A549 (cell line): ENCODE data around the gene PPM1M. TPM values are rescaled to one million over a fixed set of nuclear protein-coding genes. Genes with fewer than 3 reads are reported as not detected.

Source experiments
- ATAC-seq, 2 experiments: fragments of 200-7000 bp in 1 of 2; fragments of >200 bp in 1 of 2; cut with Nextera tagmentation in 1 of 2; cut with Tn5 transposase in 1 of 2; 3 replicates each; pipeline versions ENCODE4 v1.8.0 to v1.9.1; 2018 to 2020; ENCODE audit warnings: mild to moderate bottlenecking in 1 of 2, moderate library complexity in 1 of 2
- CTCF ChIA-PET: fragments of 300-600 bp; sonication (Branson Sonifier 250); formaldehyde crosslinking; extraction: SDS; loops from one replicate; lab custom pipeline; 2021; ENCODE audit warnings: antibody characterized with exemption, inconsistent platforms; lab: Yijun Ruan, JAX
- POLR2A ChIA-PET: fragments of 350-600 bp; formaldehyde crosslinking; extraction: SDS; loops from one replicate; lab custom pipeline; 2021; ENCODE audit warnings: antibody characterized with exemption, inconsistent platforms; lab: Yijun Ruan, JAX
- DNase-seq, 2 experiments: peaks; one replicate each; pipeline versions ENCODE4 v3.0.0 to v3.0.0-alpha.2; 2011 to 2016; ENCODE audit warnings: low read depth in 1 of 2, low spot score in 1 of 2
- FAIRE-seq: peaks from 2 replicates; lab custom pipeline; 2011; peaks lifted over from hg19 to GRCh38; lab: Jason Lieb, UNC
- H3K27ac ChIP-seq, 2 experiments: fragments of >200 bp; sonication (Bioruptor Twin); formaldehyde crosslinking; 3 replicates each; pipeline ENCODE4 v1.5.1; 2016 to 2017
- H3K4me1 ChIP-seq: fragments of >200 bp; sonication (Bioruptor Twin); formaldehyde crosslinking; 3 replicates; pipeline ENCODE4 v1.6.1; 2016
- H3K4me2 ChIP-seq: fragments of >200 bp; sonication (Bioruptor Twin); formaldehyde crosslinking; 3 replicates; pipeline ENCODE4 v1.6.1; 2016
- H3K4me3 ChIP-seq: fragments of >200 bp; sonication (Bioruptor Twin); formaldehyde crosslinking; 3 replicates; pipeline ENCODE4 v1.5.1; 2016
- H3K9me3 ChIP-seq: fragments of >200 bp; sonication (Bioruptor Twin); formaldehyde crosslinking; 3 replicates; pipeline ENCODE4 v1.6.1; 2016
- BHLHE40 ChIP-seq: IDR thresholded peaks from 2 replicates; pipeline ENCODE4 v1.6.1; 2012; ENCODE audit warnings: low read depth, low read length, inconsistent platforms
- CBX2 ChIP-seq: fragments of 200-600 bp; sonication (generic); IDR thresholded peaks from 2 replicates; pipeline ENCODE4 v1.6.1; 2016; ENCODE audit warnings: low read depth, mild to moderate bottlenecking, borderline replicate concordance
- CEBPB ChIP-seq, 2 experiments: fragments of >200 bp in 1 of 2; sonication (Bioruptor Twin) in 1 of 2; formaldehyde crosslinking in 1 of 2; IDR thresholded peaks; 2 replicates each; pipeline ENCODE4 v1.6.1; 2012 to 2016
- CHD2 ChIP-seq: fragments of 150-350 bp; IDR thresholded peaks from 2 replicates; pipeline ENCODE4 v1.6.1; 2014; ENCODE audit warnings: low read length; ENCODE audit not compliant: partially characterized antibody
- EHF ChIP-seq: fragments of 250-450 bp; sonication (Bioruptor Pico); IDR thresholded peaks from 2 replicates; pipeline ENCODE4 v1.5.0; 2020; ENCODE audit warnings: mild to moderate bottlenecking
- ELK1 ChIP-seq: fragments of 150-350 bp; IDR thresholded peaks from 2 replicates; pipeline ENCODE4 v1.6.1; 2014; ENCODE audit warnings: low read depth, mild to moderate bottlenecking, low read length
- FOSL2 ChIP-seq, 2 experiments: fragments of 450-650 bp in 1 of 2; fragments of >200 bp in 1 of 2; sonication (Bioruptor Twin) in 1 of 2; formaldehyde crosslinking; IDR thresholded peaks; 2 replicates each; pipeline versions ENCODE4 v1.5.0 to v1.6.1; 2016 to 2020; ENCODE audit warnings: mild to moderate bottlenecking in 1 of 2, moderate library complexity in 1 of 2
- HOXB13 ChIP-seq: fragments of 250-450 bp; sonication (Bioruptor Pico); IDR thresholded peaks from 2 replicates; pipeline ENCODE4 v1.5.0; 2020; ENCODE audit warnings: low read depth, mild to moderate bottlenecking, moderate library complexity
- HOXB5 ChIP-seq: fragments of 250-450 bp; sonication (Bioruptor Pico); IDR thresholded peaks from 2 replicates; pipeline ENCODE4 v1.5.0; 2020; ENCODE audit warnings: mild to moderate bottlenecking, moderate library complexity
- JUNB ChIP-seq: fragments of >200 bp; sonication (Bioruptor Twin); formaldehyde crosslinking; IDR thresholded peaks from 2 replicates; pipeline ENCODE4 v1.6.1; 2016
- MAZ ChIP-seq: fragments of 150-350 bp; IDR thresholded peaks from 2 replicates; pipeline ENCODE4 v1.6.1; 2014; ENCODE audit warnings: antibody characterized with exemption, low read depth, low read length, borderline replicate concordance
- NR3C1 ChIP-seq: fragments of >200 bp; sonication (Bioruptor Twin); formaldehyde crosslinking; IDR thresholded peaks from 3 replicates; pipeline ENCODE4 v1.6.1; 2017
- REST ChIP-seq: fragments of 200-600 bp; sonication (generic); IDR thresholded peaks from 2 replicates; pipeline ENCODE4 v1.6.1; 2016; ENCODE audit warnings: antibody characterized with exemption, mild to moderate bottlenecking, moderate library complexity
- ZFP36 ChIP-seq: fragments of 450-650 bp; IDR thresholded peaks from 2 replicates; pipeline ENCODE4 v1.6.1; 2014; ENCODE audit warnings: borderline replicate concordance; ENCODE audit not compliant: partially characterized antibody
- ZNF302 ChIP-seq: fragments of 250-450 bp; sonication (Bioruptor Pico); IDR thresholded peaks from 2 replicates; pipeline ENCODE4 v1.9.0; 2021; ENCODE audit warnings: inconsistent platforms, mild to moderate bottlenecking, moderate library complexity
- ZSCAN20 ChIP-seq: fragments of 250-450 bp; sonication (Bioruptor Pico); IDR thresholded peaks from 2 replicates; pipeline ENCODE4 v1.8.0; 2022; ENCODE audit warnings: mild to moderate bottlenecking, moderate library complexity
- WGBS: methylation state at CpG from one replicate; pipeline ENCODE4 v1.1.6; 2017; ENCODE audit errors: missing lambda C conversion rate; 5-methylcytosine and 5-hydroxymethylcytosine counted together
- polyA plus RNA-seq, 4 experiments: library from polyadenylated mRNA; depleted of rRNA in 3 of 4; stranded (reverse); fragments of >200 nt; fragmentation: RNase III in 1 of 4; extraction: RNeasy Plus Mini Kit Qiagen cat#74134 plus additional on column Dnase treatment in 1 of 4; gene quantifications; 2 replicates in 3 of 4; 3 replicates in 1 of 4; pipeline ENCODE4 v1.2.3, GENCODE V29; 2011 to 2017
- TF ChIP-seq, protein P1 (sequence below): fragments of >200 bp; sonication (Bioruptor Twin); formaldehyde crosslinking; IDR thresholded peaks from 3 replicates; pipeline ENCODE4 v1.5.1; 2016

Gene PPM1M
- polyA plus RNA-seq, 2 of the 4 experiments (the other 2 are of a cell fraction), result 5.9 to 6.3 TPM

DNA sequence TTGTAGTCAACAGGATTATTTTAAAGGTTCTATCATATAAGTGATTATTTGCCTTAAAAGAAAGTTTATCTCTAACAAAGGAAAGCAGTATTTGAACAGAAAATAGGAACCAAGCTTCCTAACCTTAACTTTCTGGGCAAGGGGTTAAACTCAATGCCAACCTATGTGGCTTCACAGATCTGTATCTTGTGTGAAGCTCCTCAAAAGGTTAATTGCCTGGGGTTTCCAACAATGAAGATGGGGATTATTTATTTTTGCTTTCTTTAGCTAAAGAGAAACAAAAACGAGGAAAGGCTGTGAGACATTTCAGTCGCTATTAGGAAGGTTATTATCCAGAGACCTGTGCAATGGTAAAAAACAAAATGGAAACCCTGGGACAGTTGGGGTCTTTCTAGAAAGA is 34.0 kb downstream of the PPM1M start:
- no peak for FAIRE-seq
- CTCF ChIA-PET, result interaction anchor here (0.7 to 5.1 kb wide), 7 partner anchors 11 to 60 kb away, joined by 3 to 20 read pairs (median 5); no protein-coding TSS in a partner anchor

GRCh38 chr3:52280050-52280461 is 34.5 kb downstream of the PPM1M start:
- DNase-seq (no peak), ATAC-seq (no peak), FAIRE-seq (no peak)
- POLR2A ChIA-PET, result no interaction called here
- WGBS, result 54% methylated on average over 6 of the region's 6 CpGs
- Histone ChIP-seq H3K4me1 (peaks cover 56% of the 10 kb centered on the region), H3K9me3 (no peaks in the 10 kb centered on the region)
- CTCF ChIA-PET, result interaction anchor here (0.6 to 5.1 kb wide), 6 partner anchors 11 to 243 kb away, joined by 3 to 20 read pairs (median 6); no protein-coding TSS in a partner anchor
- no peak for TF ChIP-seq HOXB13 (CRISPR knock-in tag)
- no peak for TF ChIP-seq CHD2
- no peak for TF ChIP-seq FOSL2 (IDR thresholded peaks at IDR 0.05)
- no peak for TF ChIP-seq FOSL2 (CRISPR knock-in tag; IDR thresholded peaks at IDR 0.05)
- TF ChIP-seq JUNB, result no peak
- TF ChIP-seq MAZ, result no peak
- no peak for TF ChIP-seq ZNF302 (CRISPR knock-in tag)
- no peak for TF ChIP-seq NR3C1
- no peak for TF ChIP-seq CBX2
- TF ChIP-seq, all 56 proteins: peak for 0
- peak overlapping the region in 1 of 2 experiments; percentile 98; a peak in 3 of 6 replicates for H3K27ac ChIP-seq
- peak overlapping the region; percentile 69 for H3K4me2 ChIP-seq
- no peak overlapping the region for H3K4me3 ChIP-seq

More for the DNA sequence above, 34.0 kb downstream of the PPM1M start:
- no peaks in the 10 kb centered on the region for H3K9me3 ChIP-seq
- H3K4me3 ChIP-seq, result no peak overlapping the region
- ATAC-seq, result no peak
- no peak for DNase-seq
- WGBS, result 68% methylated on average over 2 of the region's 2 CpGs
- TF ChIP-seq CEBPB (IDR thresholded peaks at IDR 0.05) (no peak), EHF (CRISPR knock-in tag) (no peak), HOXB5 (CRISPR knock-in tag) (no peak), ELK1 (no peak), REST (no peak), BHLHE40 (no peak), HOXB13 (CRISPR knock-in tag) (no peak), ZSCAN20 (CRISPR knock-in tag) (no peak), ZFP36 (no peak)
- TF ChIP-seq, protein P1, sequence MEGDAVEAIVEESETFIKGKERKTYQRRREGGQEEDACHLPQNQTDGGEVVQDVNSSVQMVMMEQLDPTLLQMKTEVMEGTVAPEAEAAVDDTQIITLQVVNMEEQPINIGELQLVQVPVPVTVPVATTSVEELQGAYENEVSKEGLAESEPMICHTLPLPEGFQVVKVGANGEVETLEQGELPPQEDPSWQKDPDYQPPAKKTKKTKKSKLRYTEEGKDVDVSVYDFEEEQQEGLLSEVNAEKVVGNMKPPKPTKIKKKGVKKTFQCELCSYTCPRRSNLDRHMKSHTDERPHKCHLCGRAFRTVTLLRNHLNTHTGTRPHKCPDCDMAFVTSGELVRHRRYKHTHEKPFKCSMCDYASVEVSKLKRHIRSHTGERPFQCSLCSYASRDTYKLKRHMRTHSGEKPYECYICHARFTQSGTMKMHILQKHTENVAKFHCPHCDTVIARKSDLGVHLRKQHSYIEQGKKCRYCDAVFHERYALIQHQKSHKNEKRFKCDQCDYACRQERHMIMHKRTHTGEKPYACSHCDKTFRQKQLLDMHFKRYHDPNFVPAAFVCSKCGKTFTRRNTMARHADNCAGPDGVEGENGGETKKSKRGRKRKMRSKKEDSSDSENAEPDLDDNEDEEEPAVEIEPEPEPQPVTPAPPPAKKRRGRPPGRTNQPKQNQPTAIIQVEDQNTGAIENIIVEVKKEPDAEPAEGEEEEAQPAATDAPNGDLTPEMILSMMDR, result no peak
- H3K27ac ChIP-seq, result peak overlapping the region in 1 of 2 experiments; percentile 98; a peak in 4 of 6 replicates
- H3K4me1 ChIP-seq, result peaks cover 52% of the 10 kb centered on the region
- peak overlapping the region; percentile 69 for H3K4me2 ChIP-seq
- POLR2A ChIA-PET, result interaction anchor here (2.2 kb wide), 1 partner anchor 41 kb away, joined by 28 read pairs; the partner anchor contains the start of gene TWF2
